NCI-H2227 (cell line): ENCODE measurements around the gene GABBR2.

Experiments
- DNase-seq: peaks from one replicate; lab custom pipeline; 2025; ENCODE audit not compliant: unreplicated experiment; lab: John Stamatoyannopoulos, UW

The GABBR2 gene

DNA sequence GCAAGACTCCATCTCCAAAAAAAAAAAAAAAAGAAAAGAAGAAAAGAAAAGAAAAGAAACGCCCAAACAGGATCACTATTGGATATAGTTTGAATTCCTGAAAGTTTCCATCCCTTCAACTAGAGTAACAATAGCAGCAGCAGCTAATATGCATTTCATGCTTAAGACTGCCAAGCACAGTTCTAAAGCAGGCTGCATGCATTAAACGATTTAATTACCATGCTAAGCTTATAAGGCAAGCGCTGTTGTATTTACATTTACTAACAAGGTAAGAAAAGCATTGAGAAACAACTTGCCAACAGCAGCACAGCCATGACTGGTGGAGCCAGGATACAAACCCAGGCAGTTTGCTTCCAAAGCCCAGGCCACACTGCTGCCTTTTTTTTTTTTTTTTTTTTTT, 466.3 kb downstream of the GABBR2 start:
- no peak for DNase-seq

DNA sequence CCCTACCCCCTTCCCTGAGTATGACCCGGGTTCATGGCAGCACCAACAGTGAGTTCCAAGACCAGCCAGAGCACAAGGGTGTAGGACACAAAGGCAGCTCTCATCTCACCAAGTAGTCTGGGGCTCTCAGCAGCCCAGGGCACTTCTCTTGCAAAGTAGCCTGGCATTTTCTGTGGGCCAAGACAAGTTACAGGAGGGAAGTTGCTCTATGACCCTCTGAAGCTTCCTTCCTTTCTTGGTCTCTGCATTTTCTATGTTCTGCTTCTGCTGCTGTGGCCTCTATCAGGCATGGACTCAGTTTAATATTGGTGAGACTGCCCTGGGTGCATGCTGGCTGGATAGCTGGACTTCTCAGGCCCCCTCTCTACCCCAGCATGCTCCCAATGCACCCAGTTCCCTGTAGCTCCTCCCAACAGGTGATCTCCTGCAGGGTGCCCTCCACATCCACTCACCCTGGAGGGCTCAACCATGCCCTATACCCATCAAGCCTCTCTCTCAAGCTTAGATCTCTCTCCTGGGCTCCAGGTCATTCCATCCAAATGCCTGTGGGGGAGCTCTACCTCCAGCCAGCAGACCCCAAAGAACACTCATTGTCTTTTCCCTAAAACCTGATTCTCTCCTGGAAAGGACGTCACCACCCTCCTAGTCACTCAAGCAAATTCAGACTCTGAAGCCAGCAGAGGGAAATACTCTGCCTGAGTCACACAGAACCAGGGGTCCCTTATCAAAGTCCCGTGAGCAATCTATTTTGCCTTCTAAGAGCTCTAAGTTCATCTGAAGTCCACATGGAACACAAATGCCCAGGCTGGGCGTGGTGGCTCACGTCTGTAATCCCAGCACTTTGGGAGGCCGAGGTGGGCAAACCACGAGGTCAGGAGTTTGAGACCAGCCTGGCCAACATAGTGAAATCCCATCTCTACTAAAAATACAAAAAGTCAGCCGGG, 467.1 kb downstream of the GABBR2 start:
- no peak for DNase-seq

DNA sequence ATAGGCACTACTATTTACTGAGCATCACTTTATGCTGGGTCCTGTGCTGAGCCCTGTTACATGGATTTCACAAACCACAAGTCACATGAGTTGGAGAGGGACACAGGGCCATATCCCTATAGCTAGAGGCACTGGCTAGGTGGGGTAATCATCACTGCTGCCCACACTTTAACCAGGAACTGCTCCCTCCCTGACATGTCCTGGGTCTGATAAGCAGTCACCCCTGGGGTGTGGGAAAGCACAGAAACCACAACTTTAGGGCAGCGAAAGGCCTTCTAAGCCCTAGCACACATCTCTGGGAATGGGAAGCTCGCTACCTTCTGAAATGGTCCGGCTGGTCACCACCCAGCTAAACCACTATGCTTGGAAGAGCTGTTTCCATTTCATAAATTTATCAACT, 468.3 kb downstream of the GABBR2 start:
- no peak for DNase-seq
